Lung (tissue), 12 donors: ENCODE data around the gene INAFM2. TPM values are rescaled to one million over a fixed set of nuclear protein-coding genes. Genes with fewer than 3 reads are reported as not detected.

ENCODE experiments used
- ATAC-seq: fragments of 200-7000 bp; cut with Tn5 transposase; one replicate; pipeline ENCODE4 v1.9.1; 2020; ENCODE audit warnings: moderate number of reproducible peaks; ENCODE audit not compliant: insufficient read depth, low FRiP score
- DNase-seq, 3 donors: peaks; one replicate each; pipeline ENCODE4 v3.0.0-alpha.2; 2013 to 2017
- H3K27ac ChIP-seq, 2 donors: one replicate each; pipeline ENCODE4 v1.5.1; 2013; ENCODE audit warnings: mild to moderate bottlenecking in 2 of 2, moderate library complexity in 2 of 2, control low read depth in 1 of 2, inconsistent platforms in 1 of 2, low read depth in 1 of 2, low read length in 1 of 2
- H3K27me3 ChIP-seq, 3 donors: one replicate each; pipeline ENCODE4 v1.5.1; 2013; ENCODE audit warnings: low read length in 2 of 3; ENCODE audit not compliant: control insufficient read depth in 3 of 3, insufficient read depth in 3 of 3
- H3K36me3 ChIP-seq, 4 donors: one replicate each; pipeline ENCODE4 v1.5.1; 2013; ENCODE audit warnings: low read length in 4 of 4, mild to moderate bottlenecking in 1 of 4, moderate library complexity in 1 of 4; ENCODE audit not compliant: control insufficient read depth in 4 of 4, insufficient read depth in 4 of 4
- H3K4me1 ChIP-seq, 5 donors: one replicate each; pipeline ENCODE4 v1.5.1; 2013; ENCODE audit warnings: low read length in 5 of 5, mild to moderate bottlenecking in 2 of 5, moderate library complexity in 1 of 5; ENCODE audit not compliant: control insufficient read depth in 5 of 5, insufficient read depth in 5 of 5
- H3K4me3 ChIP-seq: one replicate; pipeline ENCODE4 v1.5.1; 2013; ENCODE audit warnings: mild to moderate bottlenecking, control low read depth, moderate library complexity
- H3K9ac ChIP-seq, 2 donors: one replicate each; pipeline ENCODE4 v1.5.1; 2013; ENCODE audit warnings: low read length in 2 of 2, control low read depth in 1 of 2; ENCODE audit not compliant: insufficient read depth in 1 of 2
- H3K9me3 ChIP-seq, 4 donors: one replicate each; pipeline ENCODE4 v1.5.1; 2013; ENCODE audit warnings: low read length in 3 of 4, mild to moderate bottlenecking in 1 of 4, moderate library complexity in 1 of 4; ENCODE audit not compliant: control insufficient read depth in 4 of 4, insufficient read depth in 3 of 4
- CTCF ChIP-seq: IDR thresholded peaks from 2 replicates; pipeline ENCODE4 v1.5.1; 2012; ENCODE audit warnings: mild to moderate bottlenecking; ENCODE audit errors: control extremely low read depth, extremely low read depth
- WGBS, 2 donors: extraction: QIAGEN DNeasy Blood & Tissue Kit; methylation state at CpG; one replicate each; pipeline ENCODE4 v1.1.7; 2013; 5-methylcytosine and 5-hydroxymethylcytosine counted together
- polyA plus RNA-seq, 2 donors: library from polyadenylated mRNA; stranded (reverse); fragments of 200-250 nt; gene quantifications; one replicate each; pipeline ENCODE4 v1.2.1, GENCODE V29; 2013
- total RNA-seq, 2 donors: library from RNA; depleted of rRNA in 1 of 2; stranded (reverse); fragments of >200 nt in 1 of 2; gene quantifications; one replicate each; pipeline ENCODE4 v1.2.1, GENCODE V29; 2014 to 2021
- donor health status: control.
- donor health status: control.
- donor health status: Bipolar disorder and iron deficiency.
- donor health status: healthy.
- donor health status: DM: yes; HTN: yes; CAD: no.

INAFM2 gene
- total and polyA plus RNA-seq, 4 donors = 12.8 to 31.1 (median 19.0) TPM

- DNase-seq = no peak
- Histone ChIP-seq H3K9ac (no peak overlapping the region), H3K27ac (no peak overlapping the region), H3K36me3 (peaks cover 0 to 5% (median 1%) of the 10 kb centered on the region in 4 donors), H3K27me3 (peaks cover 3 to 26% (median 14%) of the 10 kb centered on the region in 3 donors), H3K4me3 (no peak overlapping the region), H3K9me3 (no peaks in the 10 kb centered on the region), H3K4me1 (peaks cover 0 to 44% (median 14%) of the 10 kb centered on the region in 5 donors)
- no peak for TF ChIP-seq CTCF
- 81 to 82% methylated on average over 7 of the region's 7 CpGs for WGBS, 2 donors
- no peak for ATAC-seq
Observed at GRCh38 chr15:40286061-40286532, 37.4 kb upstream of the INAFM2 start.

GRCh38 chr15:40286794-40287193 lies 36.7 kb upstream of the INAFM2 start:
- no peak for TF ChIP-seq CTCF
- Histone ChIP-seq H3K27ac (no peak overlapping the region), H3K9ac (no peak overlapping the region), H3K36me3 (peaks cover 0 to 5% (median 1%) of the 10 kb centered on the region in 4 donors), H3K4me3 (no peak overlapping the region), H3K9me3 (no peaks in the 10 kb centered on the region), H3K27me3 (peaks cover 0 to 20% (median 12%) of the 10 kb centered on the region in 3 donors), H3K4me1 (peaks cover 0 to 40% (median 14%) of the 10 kb centered on the region in 5 donors)
- ATAC-seq (no peak), DNase-seq (no peak)
- 80 to 81% methylated on average over 7 of the region's 7 CpGs for WGBS, 2 donors

- H3K27me3 ChIP-seq = peaks cover 0 to 24% (median 15%) of the 10 kb centered on the region in 3 donors
- H3K27ac ChIP-seq = no peak overlapping the region
- DNase-seq (no peak), ATAC-seq (no peak)
- no peak for TF ChIP-seq CTCF
- H3K36me3 ChIP-seq = peaks cover 0 to 5% (median 1%) of the 10 kb centered on the region in 4 donors
- no peak overlapping the region for H3K4me3 ChIP-seq
- 89% methylated on average over 3 of the region's 3 CpGs for WGBS, 2 donors
- no peak overlapping the region for H3K9ac ChIP-seq
- H3K4me1 ChIP-seq = peaks cover 0 to 33% (median 11%) of the 10 kb centered on the region in 5 donors
- peaks cover 0 to 2% (median 0%) of the 10 kb centered on the region in 4 donors for H3K9me3 ChIP-seq
Observed at GRCh38 chr15:40287505-40287904, 36.0 kb upstream of the INAFM2 start.

- TF ChIP-seq CTCF = no peak
- H3K4me3 ChIP-seq = no peak overlapping the region
- ATAC-seq = no peak
- DNase-seq = no peak
- no peak overlapping the region for H3K27ac ChIP-seq
- peaks cover 0 to 24% (median 15%) of the 10 kb centered on the region in 3 donors for H3K27me3 ChIP-seq
- peaks cover 0 to 5% (median 1%) of the 10 kb centered on the region in 4 donors for H3K36me3 ChIP-seq
- H3K4me1 ChIP-seq = peaks cover 0 to 29% (median 11%) of the 10 kb centered on the region in 5 donors
- H3K9ac ChIP-seq = no peak overlapping the region
- WGBS, 2 donors = 78 to 96% methylated on average over 4 of the region's 4 CpGs
- H3K9me3 ChIP-seq = peaks cover 0 to 2% (median 0%) of the 10 kb centered on the region in 4 donors
Observed at GRCh38 chr15:40287968-40288367, 35.5 kb upstream of the INAFM2 start.
